ENCODE data around the gene CADPS.

Gene CADPS

DNA sequence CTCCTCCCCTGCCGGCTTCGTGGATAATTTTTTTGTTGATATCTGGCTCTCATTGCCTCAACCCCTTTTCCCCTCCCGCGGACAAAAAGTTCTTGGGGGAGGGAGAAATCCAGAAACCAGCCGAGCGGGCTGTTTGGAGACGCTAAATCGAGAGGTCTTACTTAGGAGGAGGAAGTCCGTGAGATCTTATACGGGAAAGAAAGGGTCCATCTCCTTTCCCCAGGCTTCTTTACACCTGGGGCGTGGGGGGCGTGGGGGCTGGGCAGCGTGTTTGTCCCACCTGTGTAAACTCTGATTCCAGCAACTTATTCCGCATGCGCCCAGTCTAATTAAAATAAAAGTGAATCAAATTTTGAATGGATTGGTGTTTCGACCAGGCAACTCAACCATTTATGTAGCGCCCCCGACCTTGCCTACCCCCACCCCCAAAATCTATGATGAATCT is 364 bp upstream of the CADPS start:
- H3K4me1 ChIP-seq, result 0 out of 2 replicates have a peak, but pooled peaks cover 7% of the 10 kb centered on the region
- H4K20me1 ChIP-seq, result no peaks in the 10 kb centered on the region
- no peak for TF ChIP-seq Cebpa-rat (IDR thresholded peaks at IDR 0.05)
- H3K9ac ChIP-seq, result no peak overlapping the region
- H3K9me3 ChIP-seq, result peaks cover 24% of the 10 kb centered on the region
- no peaks in the 10 kb centered on the region for H3K36me3 ChIP-seq
- H3K4me3 ChIP-seq, result no peak overlapping the region
- H3K4me2 ChIP-seq, result no peak overlapping the region
- no peaks in the 10 kb centered on the region for H3K27me3 ChIP-seq
- no peak overlapping the region for H3K27ac ChIP-seq

DNA sequence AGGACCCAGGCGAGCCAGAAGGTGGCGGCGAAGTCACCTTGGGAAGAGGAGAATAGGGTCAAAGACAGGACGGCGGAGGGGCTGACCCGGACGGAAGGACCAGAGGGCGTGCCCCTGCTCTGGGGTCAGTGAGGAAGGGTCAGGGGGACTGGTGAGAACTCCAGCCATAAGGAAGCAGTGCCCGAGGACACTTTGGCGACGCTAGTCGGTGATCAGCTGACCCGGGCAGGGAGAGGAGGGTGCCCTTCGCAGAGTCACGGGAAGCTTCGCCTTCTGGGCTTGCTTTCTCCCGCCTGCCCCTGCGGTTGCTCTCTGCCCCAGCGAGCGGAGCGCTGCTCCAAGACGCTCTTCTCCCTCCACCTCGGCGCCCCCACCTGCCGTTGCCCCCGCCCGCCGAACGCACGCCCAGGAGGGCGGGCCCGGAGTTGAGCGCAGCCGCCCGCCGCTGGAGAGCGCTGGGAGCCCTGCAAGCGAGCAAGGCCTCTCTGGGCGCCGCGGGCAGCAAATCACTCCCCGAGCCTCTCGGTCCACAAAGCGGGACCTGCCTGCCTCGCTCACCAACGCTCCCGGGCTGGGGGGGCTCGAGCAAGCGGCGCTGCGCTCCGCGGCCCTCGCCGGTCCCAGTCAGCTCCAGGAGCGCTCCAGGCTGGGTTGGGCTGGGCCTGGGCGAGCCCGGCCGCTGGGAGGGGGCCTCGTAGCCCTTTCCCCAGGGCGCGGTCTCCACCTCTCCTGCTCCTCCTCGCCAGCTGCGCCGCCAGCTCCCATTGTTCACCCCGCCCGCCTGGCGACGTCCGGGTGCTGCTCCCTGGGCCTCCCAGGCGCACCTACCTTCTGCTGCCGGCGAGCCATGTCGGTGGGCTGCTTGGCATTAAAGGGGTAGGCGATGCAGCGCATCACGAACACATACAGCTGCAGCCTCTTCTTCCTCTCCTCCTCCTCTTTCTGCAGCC is 1.2 kb downstream of the CADPS start:
- Histone ChIP-seq H3K4me2 (no peak overlapping the region), H3K4me3 (no peak overlapping the region), H3K36me3 (no peaks in the 10 kb centered on the region), H3K27ac (no peak overlapping the region), H3K9me3 (peaks cover 24% of the 10 kb centered on the region), H3K27me3 (no peaks in the 10 kb centered on the region), H4K20me1 (no peaks in the 10 kb centered on the region), H3K9ac (no peak overlapping the region), H3K4me1 (0 out of 2 replicates have a peak, but pooled peaks cover 7% of the 10 kb centered on the region)
- no peak for TF ChIP-seq Cebpa-rat (IDR thresholded peaks at IDR 0.05)

DNA sequence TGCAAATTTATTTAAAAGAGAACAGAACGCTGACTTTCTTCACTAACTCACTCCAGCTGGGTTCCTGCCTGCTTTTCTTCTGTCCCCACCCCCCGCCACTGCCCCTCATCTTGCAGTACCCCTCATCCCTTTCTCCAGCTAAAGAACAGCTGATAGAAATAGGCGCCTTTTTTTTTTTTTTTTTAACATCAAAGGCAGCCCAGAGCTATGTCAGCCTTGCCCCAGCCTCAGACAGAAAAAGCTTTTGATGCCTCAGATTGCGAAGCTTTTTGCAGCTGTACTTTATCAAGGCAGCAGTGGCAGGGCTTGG is 1.8 kb downstream of the CADPS start:
- Histone ChIP-seq H3K4me3 (no peak overlapping the region), H3K4me1 (0 out of 2 replicates have a peak, but pooled peaks cover 7% of the 10 kb centered on the region), H3K9ac (no peak overlapping the region), H3K27me3 (no peaks in the 10 kb centered on the region), H3K9me3 (peaks cover 24% of the 10 kb centered on the region), H3K36me3 (no peaks in the 10 kb centered on the region), H3K4me2 (no peak overlapping the region), H4K20me1 (no peaks in the 10 kb centered on the region), H3K27ac (no peak overlapping the region)
- TF ChIP-seq Cebpa-rat (IDR thresholded peaks at IDR 0.05), result no peak

DNA sequence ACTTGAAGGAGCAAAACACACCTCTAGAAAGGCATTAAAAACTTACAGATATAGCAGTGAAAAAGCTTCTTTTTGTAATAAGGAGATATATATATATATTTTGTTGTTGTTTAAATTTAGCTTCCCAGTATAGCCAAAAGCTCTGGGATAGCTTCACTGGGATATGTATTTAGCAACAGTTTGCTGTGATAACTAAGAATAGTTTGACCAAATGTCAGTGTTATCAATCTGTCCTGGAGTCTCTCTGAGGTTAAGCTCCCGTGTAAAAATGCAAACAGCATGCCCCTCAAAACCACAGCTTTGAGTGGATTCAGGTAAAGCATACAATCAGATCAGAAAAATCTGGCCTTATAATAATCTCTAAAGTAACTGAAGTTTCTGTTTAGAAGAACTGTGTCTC is 2.9 kb downstream of the CADPS start:
- Histone ChIP-seq H3K27me3 (no peaks in the 10 kb centered on the region), H3K4me3 (no peak overlapping the region), H3K4me1 (0 out of 2 replicates have a peak, but pooled peaks cover 7% of the 10 kb centered on the region), H3K9ac (no peak overlapping the region), H3K9me3 (peaks cover 24% of the 10 kb centered on the region), H4K20me1 (no peaks in the 10 kb centered on the region), H3K27ac (no peak overlapping the region), H3K36me3 (no peaks in the 10 kb centered on the region), H3K4me2 (no peak overlapping the region)
- TF ChIP-seq Cebpa-rat (IDR thresholded peaks at IDR 0.05), result no peak

DNA sequence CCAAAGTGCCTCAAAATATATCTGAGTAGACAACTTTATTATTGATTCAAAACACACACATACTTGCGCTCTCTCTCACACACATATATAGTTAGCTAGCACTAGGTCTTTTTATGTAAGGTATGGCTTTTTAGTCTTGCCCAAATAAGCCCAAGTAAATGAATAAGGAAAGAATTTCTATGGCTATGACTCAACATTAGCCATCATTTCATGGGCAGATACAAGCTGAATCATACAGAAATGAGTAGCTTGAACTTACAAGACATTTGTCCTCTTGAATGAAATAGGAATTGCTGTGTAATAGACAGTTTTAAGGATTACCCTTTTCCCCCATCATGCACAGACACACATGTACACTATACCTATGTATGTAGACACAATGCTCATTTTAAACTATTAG is 4.9 kb downstream of the CADPS start:
- no peak overlapping the region for H3K4me3 ChIP-seq
- no peaks in the 10 kb centered on the region for H3K27me3 ChIP-seq
- no peak overlapping the region for H3K27ac ChIP-seq
- H3K36me3 ChIP-seq, result no peaks in the 10 kb centered on the region
- no peaks in the 10 kb centered on the region for H4K20me1 ChIP-seq
- peaks cover 16% of the 10 kb centered on the region for H3K9me3 ChIP-seq
- no peak overlapping the region for H3K9ac ChIP-seq
- H3K4me2 ChIP-seq, result no peak overlapping the region
- TF ChIP-seq Cebpa-rat (IDR thresholded peaks at IDR 0.05), result no peak
- H3K4me1 ChIP-seq, result 0 out of 2 replicates have a peak, but pooled peaks cover 7% of the 10 kb centered on the region

DNA sequence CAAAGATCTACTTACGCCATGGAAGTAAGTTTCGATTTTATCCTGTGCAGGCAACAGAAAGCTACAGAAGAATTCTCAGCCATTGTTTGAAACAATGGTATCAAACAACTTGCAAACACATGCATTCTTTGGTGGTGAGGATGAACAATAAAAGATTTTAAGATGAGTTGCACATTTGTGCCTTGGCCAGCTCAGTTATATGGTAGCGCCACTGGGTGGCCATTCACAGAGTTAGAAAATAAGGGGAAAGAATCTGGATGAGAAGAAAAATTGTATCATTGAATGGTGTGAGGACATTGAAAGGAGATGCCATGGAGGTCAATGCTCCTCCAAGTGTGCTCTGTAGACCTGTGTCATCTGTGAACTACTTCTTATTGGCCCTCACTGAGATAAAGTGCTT is 11.6 kb downstream of the CADPS start:
- H3K9me3 ChIP-seq, result no peaks in the 10 kb centered on the region
- no peak overlapping the region for H3K4me2 ChIP-seq
- no peak overlapping the region for H3K27ac ChIP-seq
- no peak for TF ChIP-seq Cebpa-rat (IDR thresholded peaks at IDR 0.05)
- no peak overlapping the region for H3K4me3 ChIP-seq
- H4K20me1 ChIP-seq, result no peaks in the 10 kb centered on the region
- no peaks in the 10 kb centered on the region for H3K36me3 ChIP-seq
- H3K4me1 ChIP-seq, result peaks cover 7% of the 10 kb centered on the region
- H3K27me3 ChIP-seq, result no peaks in the 10 kb centered on the region
- H3K9ac ChIP-seq, result no peak overlapping the region

DNA sequence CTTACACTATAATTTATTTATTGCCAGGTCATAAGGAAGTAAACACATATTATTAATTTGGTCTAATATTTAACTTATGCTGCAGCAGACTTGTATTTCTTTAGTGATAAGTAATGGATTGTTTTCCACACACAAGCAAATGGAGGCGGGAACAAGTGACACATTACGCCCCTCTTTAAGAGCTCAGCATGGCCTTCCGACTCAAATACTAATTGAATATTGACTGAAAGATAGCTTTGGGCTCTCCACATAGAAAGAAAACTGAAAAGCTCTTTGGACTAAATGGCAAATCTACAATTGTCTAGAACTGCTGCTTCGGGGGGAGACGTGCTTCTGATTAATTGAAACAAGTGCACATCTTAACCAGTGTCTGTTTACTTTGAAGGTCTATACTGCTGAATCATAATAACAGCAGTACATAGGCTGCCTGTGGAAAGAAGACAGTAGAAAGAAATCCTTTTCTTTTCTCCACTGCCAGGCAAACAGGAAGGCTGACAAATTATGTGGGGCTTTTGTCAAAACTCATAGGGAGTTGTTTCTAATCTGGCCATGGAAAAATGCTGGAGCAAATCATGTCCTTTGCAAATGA is 15.9 kb downstream of the CADPS start:
- H3K27me3 ChIP-seq, result no peaks in the 10 kb centered on the region
- H3K4me3 ChIP-seq, result no peak overlapping the region
- no peak overlapping the region for H3K4me2 ChIP-seq
- H3K9me3 ChIP-seq, result no peaks in the 10 kb centered on the region
- no peak overlapping the region for H3K9ac ChIP-seq
- no peak for TF ChIP-seq Cebpa-rat (IDR thresholded peaks at IDR 0.05)
- no peak overlapping the region for H3K27ac ChIP-seq
- H3K4me1 ChIP-seq, result peaks cover 7% of the 10 kb centered on the region
- no peaks in the 10 kb centered on the region for H4K20me1 ChIP-seq
- H3K36me3 ChIP-seq, result no peaks in the 10 kb centered on the region

DNA sequence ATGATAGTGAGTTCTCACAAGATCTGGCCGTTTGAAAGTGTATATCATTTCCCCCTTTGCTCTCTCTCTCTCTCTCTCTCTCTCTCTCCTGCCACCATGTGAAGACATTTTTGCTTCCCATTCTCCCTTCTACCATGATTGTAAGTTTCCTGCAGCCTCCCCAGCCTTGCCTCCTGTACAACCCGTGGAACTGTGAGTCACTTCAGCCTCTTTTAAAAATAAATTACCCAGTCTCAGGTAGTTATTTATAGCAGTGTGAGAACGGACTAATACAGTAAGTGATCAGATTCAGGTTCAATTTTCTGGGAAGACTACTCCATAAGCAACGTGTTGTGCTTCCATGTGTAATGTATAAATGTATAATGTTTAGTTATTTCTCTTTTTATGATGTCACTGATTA is 29.2 kb downstream of the CADPS start:
- H3K9me3 ChIP-seq, result no peaks in the 10 kb centered on the region
- TF ChIP-seq Cebpa-rat (IDR thresholded peaks at IDR 0.05), result no peak
- H3K4me1 ChIP-seq, result peaks cover 10% of the 10 kb centered on the region
- H4K20me1 ChIP-seq, result no peaks in the 10 kb centered on the region
- H3K4me2 ChIP-seq, result no peak overlapping the region
- H3K36me3 ChIP-seq, result no peaks in the 10 kb centered on the region
- no peaks in the 10 kb centered on the region for H3K27me3 ChIP-seq
- H3K27ac ChIP-seq, result no peak overlapping the region
- H3K9ac ChIP-seq, result no peak overlapping the region
- H3K4me3 ChIP-seq, result no peak overlapping the region

DNA sequence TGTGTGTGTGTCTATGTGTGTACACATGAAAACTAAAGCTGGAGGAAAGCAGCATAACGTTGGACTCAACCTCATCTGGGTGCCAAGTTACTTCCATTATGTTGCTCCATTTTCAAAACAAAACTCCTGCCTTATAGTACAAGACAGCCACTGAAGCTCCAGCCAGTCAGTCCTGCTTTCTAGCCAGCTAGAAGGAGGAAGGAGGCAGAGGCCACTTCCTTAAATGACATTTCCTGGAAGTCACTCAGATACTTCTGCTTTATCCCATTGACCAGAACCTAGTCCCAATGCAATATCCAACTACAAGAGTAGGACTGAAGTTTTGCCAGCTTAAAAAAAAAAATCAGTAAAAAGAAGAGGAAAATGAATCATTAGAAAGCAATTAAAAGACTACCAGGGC is 31.7 kb downstream of the CADPS start:
- H3K27me3 ChIP-seq, result no peaks in the 10 kb centered on the region
- no peak overlapping the region for H3K4me3 ChIP-seq
- no peaks in the 10 kb centered on the region for H3K36me3 ChIP-seq
- H3K4me2 ChIP-seq, result no peak overlapping the region
- no peaks in the 10 kb centered on the region for H3K9me3 ChIP-seq
- no peak for TF ChIP-seq Cebpa-rat (IDR thresholded peaks at IDR 0.05)
- H3K27ac ChIP-seq, result no peak overlapping the region
- no peaks in the 10 kb centered on the region for H4K20me1 ChIP-seq
- peaks cover 10% of the 10 kb centered on the region for H3K4me1 ChIP-seq
- no peak overlapping the region for H3K9ac ChIP-seq

DNA sequence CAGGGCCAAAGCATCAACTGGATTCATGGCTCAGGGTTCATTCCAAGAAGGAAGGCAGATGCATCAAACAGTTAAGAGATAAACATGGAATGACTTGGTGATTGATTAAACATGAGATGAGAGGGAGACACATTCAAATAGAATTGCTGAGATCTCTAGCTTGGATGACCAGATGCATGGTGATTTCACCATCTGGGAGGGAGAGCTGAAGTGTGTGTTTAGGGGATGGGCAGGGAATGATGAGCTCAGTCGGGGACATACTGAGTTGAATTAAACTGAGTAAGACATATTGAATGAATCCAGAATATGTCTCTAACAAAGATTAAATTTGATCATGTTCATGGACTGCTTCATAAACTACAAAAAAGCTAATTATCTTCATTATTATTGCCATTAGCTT is 35.5 kb downstream of the CADPS start:
- H4K20me1 ChIP-seq, result no peaks in the 10 kb centered on the region
- H3K27me3 ChIP-seq, result no peaks in the 10 kb centered on the region
- no peak overlapping the region for H3K27ac ChIP-seq
- no peaks in the 10 kb centered on the region for H3K36me3 ChIP-seq
- H3K4me2 ChIP-seq, result no peak overlapping the region
- TF ChIP-seq Cebpa-rat (IDR thresholded peaks at IDR 0.05), result no peak
- H3K4me1 ChIP-seq, result peaks cover 6% of the 10 kb centered on the region
- H3K4me3 ChIP-seq, result no peak overlapping the region
- no peaks in the 10 kb centered on the region for H3K9me3 ChIP-seq
- no peak overlapping the region for H3K9ac ChIP-seq
